DND-41 (cell line): ENCODE data around the gene ZCCHC24.

Source experiments
- ATAC-seq: fragments of 200-7000 bp; cut with Tn5 transposase; 3 replicates; pipeline ENCODE4 v1.9.1; 2021; ENCODE audit warnings: low read depth; ENCODE audit not compliant: insufficient read depth
- DNase-seq: peaks from one replicate; pipeline ENCODE4 v3.0.0-alpha.2; 2020
- H2AFZ ChIP-seq: 2 replicates; pipeline ENCODE4 v1.6.0; 2012; ENCODE audit warnings: low read depth, low read length
- H3K27ac ChIP-seq: 2 replicates; pipeline ENCODE4 v1.5.1; 2012; ENCODE audit warnings: low read length, inconsistent platforms
- H3K27me3 ChIP-seq: fragments of 200-600 bp; sonication (generic); 2 replicates; pipeline ENCODE4 v1.6.0; 2012; ENCODE audit warnings: low read length, mild to moderate bottlenecking, inconsistent platforms; ENCODE audit not compliant: insufficient read depth, poor library complexity
- H3K36me3 ChIP-seq: 2 replicates; pipeline ENCODE4 v1.5.1; 2012; ENCODE audit warnings: low read length, inconsistent platforms; ENCODE audit not compliant: insufficient read depth
- H3K4me1 ChIP-seq: 2 replicates; pipeline ENCODE4 v1.5.1; 2012; ENCODE audit warnings: mild to moderate bottlenecking, low read length; ENCODE audit not compliant: insufficient read depth
- H3K4me2 ChIP-seq: 2 replicates; pipeline ENCODE4 v1.6.0; 2012; ENCODE audit warnings: mild to moderate bottlenecking, moderate library complexity, low read length, inconsistent platforms; ENCODE audit not compliant: insufficient read depth
- H3K4me3 ChIP-seq, 2 experiments: fragments of 200-600 bp in 1 of 2; shearing (Covaris generic) in 1 of 2; 2 replicates each; pipeline ENCODE4 v1.5.1; 2012 to 2016; ENCODE audit warnings: inconsistent platforms in 2 of 2, low read length in 2 of 2, mild to moderate bottlenecking in 2 of 2, low read depth in 1 of 2, moderate library complexity in 1 of 2
- H3K79me2 ChIP-seq: 2 replicates; pipeline ENCODE4 v1.6.0; 2012; ENCODE audit warnings: low read length, inconsistent platforms; ENCODE audit not compliant: insufficient read depth
- H3K9ac ChIP-seq: 2 replicates; pipeline ENCODE4 v1.6.0; 2012; ENCODE audit warnings: low read depth, mild to moderate bottlenecking, inconsistent platforms, low read length, moderate library complexity
- H3K9me3 ChIP-seq: 2 replicates; pipeline ENCODE4 v1.5.1; 2012; ENCODE audit warnings: low read length, moderate library complexity, mild to moderate bottlenecking, inconsistent platforms; ENCODE audit not compliant: insufficient read depth, severe bottlenecking
- H4K20me1 ChIP-seq: 2 replicates; pipeline ENCODE4 v1.6.0; 2012; ENCODE audit warnings: low read length; ENCODE audit not compliant: insufficient read depth
- CTCF ChIP-seq: IDR thresholded peaks from 2 replicates; pipeline ENCODE4 v1.5.1; 2012; ENCODE audit warnings: borderline replicate concordance, low read length, moderate library complexity, mild to moderate bottlenecking; ENCODE audit not compliant: poor library complexity, severe bottlenecking; ENCODE audit errors: extremely low read depth
- EZH2 ChIP-seq: IDR thresholded peaks from 3 replicates; pipeline ENCODE4 v1.6.1; 2012; ENCODE audit warnings: borderline replicate concordance, low read depth, mild to moderate bottlenecking, moderate library complexity, low read length, inconsistent platforms; ENCODE audit not compliant: severe bottlenecking

Gene ZCCHC24

GRCh38 chr10:79443338-79444198 is 1.9 kb downstream of the ZCCHC24 start:
- Histone ChIP-seq H3K27ac (no peak overlapping the region), H4K20me1 (peaks cover 51% of the 10 kb centered on the region), H3K4me1 (peaks cover 38% of the 10 kb centered on the region), H3K27me3 (peaks cover 76% of the 10 kb centered on the region), H3K36me3 (no peaks in the 10 kb centered on the region), H2AFZ (no peak overlapping the region), H3K9ac (peak overlapping the region; percentile 52; the same call in 1 of the 2 replicates), H3K79me2 (no peaks in the 10 kb centered on the region), H3K4me2 (peak overlapping the region; percentile 99), H3K4me3 (peak overlapping the region in 1 of 2 experiments; percentile 66; a peak in 2 of 4 replicates), H3K9me3 (no peaks in the 10 kb centered on the region)
- no peak for TF ChIP-seq EZH2
- no peak for TF ChIP-seq CTCF
- no peak for ATAC-seq
- DNase-seq = no peak

- DNase-seq (no peak), ATAC-seq (no peak)
- Histone ChIP-seq H3K4me1 (peaks cover 38% of the 10 kb centered on the region), H3K36me3 (no peaks in the 10 kb centered on the region), H3K4me2 (no peak overlapping the region), H3K27me3 (peaks cover 70% of the 10 kb centered on the region), H3K9me3 (no peaks in the 10 kb centered on the region), H3K4me3 (no peak overlapping the region), H3K79me2 (no peaks in the 10 kb centered on the region), H3K9ac (no peak overlapping the region), H2AFZ (no peak overlapping the region), H4K20me1 (peaks cover 51% of the 10 kb centered on the region), H3K27ac (no peak overlapping the region)
- TF ChIP-seq EZH2 (no peak), CTCF (no peak)
Measured at GRCh38 chr10:79442171-79443040, 3.0 kb downstream of the ZCCHC24 start.

- no peak for DNase-seq
- Histone ChIP-seq H3K79me2 (no peaks in the 10 kb centered on the region), H3K4me1 (peaks cover 34% of the 10 kb centered on the region), H3K4me3 (no peak overlapping the region), H2AFZ (no peak overlapping the region), H3K9ac (no peak overlapping the region), H3K27ac (no peak overlapping the region), H3K27me3 (peaks cover 64% of the 10 kb centered on the region), H3K9me3 (no peaks in the 10 kb centered on the region), H3K4me2 (no peak overlapping the region), H4K20me1 (peaks cover 46% of the 10 kb centered on the region), H3K36me3 (no peaks in the 10 kb centered on the region)
- ATAC-seq = no peak
- TF ChIP-seq EZH2 (no peak), CTCF (no peak)
Measured at GRCh38 chr10:79441433-79441832, 4.0 kb downstream of the ZCCHC24 start.
